ENCODE data around the gene TMPRSS2.
"Not testable (repeated sequence)": the region's sequence is repeated elsewhere in the genome, so short reads cannot be mapped to it uniquely, and the experiment has no call there.

The TMPRSS2 gene

DNA sequence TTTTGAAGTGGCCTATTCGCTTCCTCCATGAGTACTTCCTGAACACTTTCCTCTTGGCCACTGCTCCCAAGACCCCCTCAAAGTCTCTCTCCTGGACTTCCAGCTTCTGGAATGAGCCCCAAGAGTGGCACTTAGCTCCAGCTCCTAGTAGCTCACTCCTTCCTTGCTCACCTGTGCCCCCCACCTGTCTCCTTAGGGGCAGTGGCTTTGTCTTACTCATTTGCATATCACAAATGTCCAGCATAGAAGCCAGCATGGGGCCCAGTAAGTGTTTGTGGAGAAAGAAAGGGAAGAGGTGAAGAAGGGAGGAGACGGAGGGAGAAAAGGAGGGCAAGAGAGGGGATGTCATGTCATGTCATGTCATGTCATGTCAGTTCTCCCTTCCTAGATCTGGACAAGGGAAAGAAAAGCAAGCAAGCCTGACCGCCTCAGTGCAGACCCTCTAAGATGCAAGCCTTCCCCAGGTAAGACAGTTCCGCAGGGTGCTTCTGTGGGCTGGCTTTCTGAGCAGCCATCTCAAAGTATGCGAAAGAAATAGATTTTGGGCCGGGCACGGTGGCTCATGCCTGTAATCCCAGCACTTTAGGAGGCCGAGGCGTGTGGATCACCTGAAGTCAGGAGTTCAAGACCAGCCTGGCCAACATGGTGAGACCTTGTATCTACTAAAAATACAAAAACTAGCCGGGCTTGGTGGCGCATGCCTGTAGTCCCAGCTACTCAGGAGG is 88.8 kb downstream of the TMPRSS2 start:
- H3K4me3 ChIP-seq (ENCODE audit: low read depth, low read length) = no peak overlapping the region
- DNase-seq (ENCODE audit: low read depth, low spot score) = no peak
- ChIA-PET CTCF (no interaction called here), POLR2A (no interaction called here)
- TF ChIP-seq, protein P1, sequence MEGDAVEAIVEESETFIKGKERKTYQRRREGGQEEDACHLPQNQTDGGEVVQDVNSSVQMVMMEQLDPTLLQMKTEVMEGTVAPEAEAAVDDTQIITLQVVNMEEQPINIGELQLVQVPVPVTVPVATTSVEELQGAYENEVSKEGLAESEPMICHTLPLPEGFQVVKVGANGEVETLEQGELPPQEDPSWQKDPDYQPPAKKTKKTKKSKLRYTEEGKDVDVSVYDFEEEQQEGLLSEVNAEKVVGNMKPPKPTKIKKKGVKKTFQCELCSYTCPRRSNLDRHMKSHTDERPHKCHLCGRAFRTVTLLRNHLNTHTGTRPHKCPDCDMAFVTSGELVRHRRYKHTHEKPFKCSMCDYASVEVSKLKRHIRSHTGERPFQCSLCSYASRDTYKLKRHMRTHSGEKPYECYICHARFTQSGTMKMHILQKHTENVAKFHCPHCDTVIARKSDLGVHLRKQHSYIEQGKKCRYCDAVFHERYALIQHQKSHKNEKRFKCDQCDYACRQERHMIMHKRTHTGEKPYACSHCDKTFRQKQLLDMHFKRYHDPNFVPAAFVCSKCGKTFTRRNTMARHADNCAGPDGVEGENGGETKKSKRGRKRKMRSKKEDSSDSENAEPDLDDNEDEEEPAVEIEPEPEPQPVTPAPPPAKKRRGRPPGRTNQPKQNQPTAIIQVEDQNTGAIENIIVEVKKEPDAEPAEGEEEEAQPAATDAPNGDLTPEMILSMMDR (IDR thresholded peaks at IDR 0.05; ENCODE audit: insufficient read depth, low read length, missing control alignments) = no peak

DNA sequence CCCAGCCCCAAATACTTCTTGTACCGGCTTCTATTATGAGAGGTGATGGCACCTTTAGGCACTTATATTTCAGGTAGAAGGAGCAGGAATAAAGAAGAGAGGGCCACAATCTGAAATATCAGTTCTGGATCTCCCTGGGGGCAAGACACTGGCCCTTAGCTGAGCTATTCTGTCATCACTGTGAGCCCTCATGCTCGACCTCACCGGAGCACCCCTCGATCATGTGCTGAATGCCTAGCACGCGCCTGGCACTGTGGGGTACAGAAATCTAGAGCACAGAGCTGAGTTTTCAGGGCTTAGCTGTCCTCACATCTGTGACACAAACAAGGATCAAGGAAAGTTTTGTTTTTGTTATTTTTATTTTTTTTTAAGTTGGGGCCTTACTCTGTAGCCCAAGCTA is 89.6 kb downstream of the TMPRSS2 start:
- DNase-seq (ENCODE audit: low read depth, low spot score) = no peak
- CTCF ChIA-PET = no interaction called here
- TF ChIP-seq, protein P1 (IDR thresholded peaks at IDR 0.05; ENCODE audit: insufficient read depth, low read length, missing control alignments) = no peak
- no peak overlapping the region for H3K4me3 ChIP-seq (ENCODE audit: low read depth, low read length)
- POLR2A ChIA-PET = no interaction called here

DNA sequence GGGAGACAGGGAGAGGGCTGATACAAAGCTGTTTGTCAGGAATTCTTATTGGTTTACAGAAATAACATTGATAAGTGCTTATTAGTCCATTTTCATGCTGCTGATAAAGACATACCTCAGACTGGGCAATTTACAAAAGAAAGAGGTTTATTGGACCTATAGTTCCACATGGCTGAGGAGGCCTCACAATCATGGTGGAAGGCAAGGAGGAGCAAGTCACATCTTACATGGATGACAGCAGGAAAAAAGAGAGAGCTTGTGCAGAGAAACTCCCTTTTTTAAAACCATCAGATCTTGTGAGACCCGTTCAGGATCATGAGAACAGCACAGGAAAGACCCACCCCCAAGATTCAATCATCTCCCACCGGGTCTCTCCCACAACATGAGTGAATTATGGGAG is 90.5 kb downstream of the TMPRSS2 start:
- POLR2A ChIA-PET; DNase-seq (ENCODE audit: low read depth, low spot score); CTCF ChIA-PET; H3K4me3 ChIP-seq (ENCODE audit: low read depth, low read length): not testable (repeated sequence)

All from AG04449 (cell line).